ENCODE data around the gene HYOU1. TPM values are rescaled to one million over a fixed set of nuclear protein-coding genes. Genes with fewer than 3 reads are reported as not detected.

The HYOU1 gene
- total and polyA plus RNA-seq, 2 experiments from 2014 or later, result 103 to 125 TPM

- Histone ChIP-seq H3K4me1 (ENCODE audit: low read depth) (peaks cover 5% of the 10 kb centered on the region), H3K9me3 (ENCODE audit: low read depth) (no peaks in the 10 kb centered on the region), H3K4me3 (no peak overlapping the region), H3K27me3 (no peaks in the 10 kb centered on the region), H3K36me3 (peaks cover 70% of the 10 kb centered on the region), H3K27ac (no peak overlapping the region)
- TF ChIP-seq CTCF (IDR thresholded peaks at IDR 0.05; ENCODE audit: low read depth, low read length), result no peak
- DNase-seq (ENCODE audit: low read depth in 1 of 2, low spot score in 1 of 2), result no peak
Measured at GRCh38 chr11:119051440-119052162, 5.4 kb downstream of the HYOU1 start.

- Histone ChIP-seq H3K9me3 (ENCODE audit: low read depth) (no peaks in the 10 kb centered on the region), H3K27ac (no peak overlapping the region), H3K4me1 (ENCODE audit: low read depth) (no peaks in the 10 kb centered on the region), H3K4me3 (no peak overlapping the region), H3K27me3 (no peaks in the 10 kb centered on the region), H3K36me3 (peaks cover 69% of the 10 kb centered on the region)
- no peak for TF ChIP-seq CTCF (IDR thresholded peaks at IDR 0.05; ENCODE audit: low read depth, low read length)
- DNase-seq (ENCODE audit: low read depth in 1 of 2, low spot score in 1 of 2), result no peak
Measured at GRCh38 chr11:119049081-119049480, 7.9 kb downstream of the HYOU1 start.

GRCh38 chr11:119048644-119049043 is 8.4 kb downstream of the HYOU1 start:
- Histone ChIP-seq H3K27ac (no peak overlapping the region), H3K4me1 (ENCODE audit: low read depth) (no peaks in the 10 kb centered on the region), H3K4me3 (no peak overlapping the region), H3K27me3 (no peaks in the 10 kb centered on the region), H3K9me3 (ENCODE audit: low read depth) (no peaks in the 10 kb centered on the region), H3K36me3 (peaks cover 64% of the 10 kb centered on the region)
- TF ChIP-seq CTCF (IDR thresholded peaks at IDR 0.05; ENCODE audit: low read depth, low read length), result no peak
- DNase-seq (ENCODE audit: low read depth in 1 of 2, low spot score in 1 of 2), result no peak

GRCh38 chr11:119047205-119047604 is 9.8 kb downstream of the HYOU1 start:
- no peak for TF ChIP-seq CTCF (IDR thresholded peaks at IDR 0.05; ENCODE audit: low read depth, low read length)
- DNase-seq (ENCODE audit: low read depth in 1 of 2, low spot score in 1 of 2), result no peak
- H3K27ac ChIP-seq, result no peak overlapping the region
- no peaks in the 10 kb centered on the region for H3K27me3 ChIP-seq
- no peaks in the 10 kb centered on the region for H3K9me3 ChIP-seq (ENCODE audit: low read depth)
- H3K4me1 ChIP-seq (ENCODE audit: low read depth), result no peaks in the 10 kb centered on the region
- H3K36me3 ChIP-seq, result peaks cover 51% of the 10 kb centered on the region
- H3K4me3 ChIP-seq, result no peak overlapping the region

GRCh38 chr11:119046489-119046888 is 10.5 kb downstream of the HYOU1 start:
- no peak for DNase-seq (ENCODE audit: low read depth in 1 of 2, low spot score in 1 of 2)
- no peak for TF ChIP-seq CTCF (IDR thresholded peaks at IDR 0.05; ENCODE audit: low read depth, low read length)
- H3K4me3 ChIP-seq, result no peak overlapping the region
- H3K36me3 ChIP-seq, result peaks cover 47% of the 10 kb centered on the region
- H3K27me3 ChIP-seq, result no peaks in the 10 kb centered on the region
- H3K4me1 ChIP-seq (ENCODE audit: low read depth), result no peaks in the 10 kb centered on the region
- H3K9me3 ChIP-seq (ENCODE audit: low read depth), result no peaks in the 10 kb centered on the region
- H3K27ac ChIP-seq, result no peak overlapping the region
